K562 (cell line): ENCODE data around the gene SNX4. TPM values are rescaled to one million over a fixed set of nuclear protein-coding genes. Genes with fewer than 3 reads are reported as not detected.

ENCODE experiments used
- ARHGAP35 ChIP-seq: fragments of 450-650 bp; IDR thresholded peaks from 2 replicates; pipeline ENCODE4 v1.6.1; 2018; ENCODE audit not compliant: partially characterized antibody
- DNMT1 ChIP-seq: fragments of 450-650 bp; IDR thresholded peaks from 2 replicates; pipeline ENCODE4 v1.6.1; 2016; ENCODE audit warnings: antibody characterized with exemption, mild to moderate bottlenecking
- GABPB2 ChIP-seq: fragments of 250-450 bp; sonication (Bioruptor Pico); conservative IDR thresholded peaks from 2 replicates; pipeline ENCODE4 v1.5.1; 2021; ENCODE audit warnings: mild to moderate bottlenecking
- HDAC8 ChIP-seq: fragments of 450-650 bp; IDR thresholded peaks from 2 replicates; pipeline ENCODE4 v1.6.1; 2016; ENCODE audit warnings: mild to moderate bottlenecking, missing genetic modification characterization, moderate library complexity, missing compliant biosample characterization
- HLTF ChIP-seq: fragments of 450-650 bp; IDR thresholded peaks from 2 replicates; pipeline ENCODE4 v1.6.1; 2016
- JUN ChIP-seq, 2 experiments: sonication (generic) in 1 of 2; formaldehyde crosslinking in 1 of 2; IDR thresholded peaks; 2 replicates each; pipeline versions ENCODE4 v1.6.1 to v1.8.0; 2012 to 2022; ENCODE audit warnings: borderline replicate concordance in 2 of 2, mild to moderate bottlenecking in 2 of 2, improper control_type of control experiment in 1 of 2, low read depth in 1 of 2, low read length in 1 of 2, missing genetic modification reagents in 1 of 2
- NCOR1 ChIP-seq: fragments of 450-650 bp; IDR thresholded peaks from 2 replicates; pipeline ENCODE4 v1.6.1; 2016; ENCODE audit warnings: mild to moderate bottlenecking, moderate library complexity
- NFIX ChIP-seq: fragments of 250-450 bp; sonication (Bioruptor Pico); IDR thresholded peaks from 2 replicates; pipeline ENCODE4 v1.4.0; 2020; ENCODE audit warnings: low read depth, mild to moderate bottlenecking, moderate library complexity
- POLR2B ChIP-seq: fragments of 450-650 bp; IDR thresholded peaks from 2 replicates; pipeline ENCODE4 v1.6.1; 2018; ENCODE audit warnings: low read depth; ENCODE audit not compliant: partially characterized antibody
- RBM17 ChIP-seq: fragments of 200-400 bp; formaldehyde crosslinking; IDR thresholded peaks from 2 replicates; pipeline ENCODE4 v1.6.1; 2017; ENCODE audit warnings: low read depth, mild to moderate bottlenecking, low read length, borderline replicate concordance
- RHOXF2B ChIP-seq: fragments of 250-450 bp; sonication (Bioruptor Pico); conservative IDR thresholded peaks from 2 replicates; pipeline ENCODE4 v1.5.1; 2021
- SIX5 ChIP-seq, 2 experiments: IDR thresholded peaks; 2 replicates each; pipeline ENCODE4 v1.6.1; 2011; ENCODE audit warnings: low read length in 2 of 2, borderline replicate concordance in 1 of 2, low read depth in 1 of 2, mild to moderate bottlenecking in 1 of 2, moderate library complexity in 1 of 2; ENCODE audit not compliant: insufficient read depth in 1 of 2
- U2AF2 ChIP-seq: fragments of 200-400 bp; formaldehyde crosslinking; optimal IDR thresholded peaks from 2 replicates; pipeline ENCODE3; 2017; ENCODE audit warnings: low read depth, mild to moderate bottlenecking, low read length
- VEZF1 ChIP-seq: fragments of 200-800 bp; sonication (Bioruptor generic); IDR thresholded peaks from 2 replicates; pipeline ENCODE4 v1.6.1; 2017; ENCODE audit warnings: missing genetic modification characterization, missing compliant biosample characterization
- ZBTB49 ChIP-seq: sonication (generic); formaldehyde crosslinking; IDR thresholded peaks from 2 replicates; pipeline ENCODE4 v1.8.0; 2022; ENCODE audit warnings: missing genetic modification reagents, mild to moderate bottlenecking, borderline replicate concordance
- ZKSCAN8 ChIP-seq: fragments of 200-800 bp; sonication (Bioruptor generic); IDR thresholded peaks from 2 replicates; pipeline ENCODE4 v1.6.1; 2016; ENCODE audit warnings: missing genetic modification characterization, missing compliant biosample characterization
- ZNF121 ChIP-seq: sonication (generic); formaldehyde crosslinking; conservative IDR thresholded peaks from 2 replicates; pipeline ENCODE4 v1.8.0; 2022; ENCODE audit warnings: missing genetic modification reagents
- ZNF507 ChIP-seq: conservative IDR thresholded peaks from 2 replicates; pipeline ENCODE4 v1.6.1; 2017; ENCODE audit warnings: missing genetic modification characterization, missing compliant biosample characterization
- ZNF764 ChIP-seq: fragments of 250-450 bp; sonication (Bioruptor Pico); IDR thresholded peaks from 2 replicates; pipeline ENCODE4 v1.4.0; 2020; ENCODE audit warnings: low read depth, mild to moderate bottlenecking, moderate library complexity
- polyA plus RNA-seq, 8 experiments: library from polyadenylated mRNA; depleted of rRNA in 4 of 8; stranded (reverse) in 5 of 8; unstranded in 3 of 8; fragments of >200 nt; fragmentation: Nextera tagmentation in 2 of 8; fragmentation: Illumina TruSeq in 1 of 8; extraction: Ambion mirVana in 2 of 8; extraction: Trizol in 1 of 8; gene quantifications; 2 replicates each; pipeline versions ENCODE4 v1.2.1 to v1.2.3, GENCODE V29; 2011 to 2014; ENCODE audit warnings: inconsistent platforms in 1 of 8, missing spikeins in 1 of 8
- total RNA-seq, 7 experiments: library from RNA; depleted of rRNA in 6 of 7; stranded (reverse); fragments of >200 nt in 6 of 7; fragmentation: Illumina TruSeq in 2 of 7; extraction: Trizol in 2 of 7; gene quantifications; 2 replicates each; pipeline versions ENCODE4 v1.2.1 to v1.2.3, GENCODE V29; 2011 to 2021; ENCODE audit warnings: low replicate concordance in 1 of 7
- TF ChIP-seq, protein P1 (sequence below): sonication (generic); formaldehyde crosslinking; IDR thresholded peaks from 2 replicates; pipeline ENCODE4 v1.8.0; 2023; ENCODE audit warnings: missing genetic modification reagents, mild to moderate bottlenecking, borderline replicate concordance

Gene SNX4
- total and polyA plus RNA-seq, 9 of the 15 experiments (the other 6 are each of a cell fraction or from before 2014, with no cell fraction given) = 11.4 to 40.3 (median 30.0) TPM

DNA sequence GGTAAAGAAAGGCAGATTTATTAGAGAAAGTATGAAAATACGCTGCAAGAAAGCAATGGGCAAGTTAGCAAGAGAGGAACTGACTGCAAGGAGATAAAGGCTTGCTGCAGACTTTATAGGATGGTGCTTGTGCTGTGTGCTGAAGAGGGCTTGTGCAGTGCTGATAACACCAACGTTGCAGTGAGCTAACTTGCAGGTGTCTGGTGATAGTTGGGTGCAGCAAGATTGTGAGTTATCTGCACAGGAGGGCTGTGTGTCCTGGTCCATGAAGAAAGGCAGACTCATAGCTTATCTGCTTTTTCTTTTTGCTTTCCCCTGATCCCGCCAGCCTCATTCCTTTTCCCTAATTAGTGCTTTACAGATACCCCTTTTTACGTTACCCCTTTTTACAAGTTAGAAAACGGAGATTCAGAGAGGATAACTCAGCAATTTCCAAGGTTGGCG, 86.9 kb downstream of the SNX4 start (continued):
- TF ChIP-seq ZNF121 (no peak), NCOR1 (peak; percentile 100), VEZF1 (CRISPR knock-in tag) (peak; percentile 44), GABPB2 (no peak), ZNF507 (no peak), NFIX (CRISPR knock-in tag) (no peak), ARHGAP35 (no peak), U2AF2 (no peak), JUN (IDR thresholded peaks at IDR 0.05; ENCODE audit: borderline replicate concordance, low read depth, low read length) (0 out of 2 replicates have a peak, but pooled peaks have one; percentile 44), JUN (CRISPR knock-in tag; IDR thresholded peaks at IDR 0.05; ENCODE audit: borderline replicate concordance) (no peak), SIX5 (IDR thresholded peaks at IDR 0.05; ENCODE audit: borderline replicate concordance in 1 of 2, insufficient read depth in 1 of 2, low read depth in 1 of 2, low read length in 2 of 2) (no peak), HDAC8 (no peak), ZBTB49 (CRISPR knock-in tag) (no peak), RHOXF2B (CRISPR knock-in tag) (no peak), POLR2B (no peak), HLTF (peak; percentile 97), ZKSCAN8 (CRISPR knock-in tag) (peak; percentile 87), RBM17 (no peak), DNMT1 (no peak), ZNF764 (CRISPR knock-in tag) (no peak)
- TF ChIP-seq, protein P1, sequence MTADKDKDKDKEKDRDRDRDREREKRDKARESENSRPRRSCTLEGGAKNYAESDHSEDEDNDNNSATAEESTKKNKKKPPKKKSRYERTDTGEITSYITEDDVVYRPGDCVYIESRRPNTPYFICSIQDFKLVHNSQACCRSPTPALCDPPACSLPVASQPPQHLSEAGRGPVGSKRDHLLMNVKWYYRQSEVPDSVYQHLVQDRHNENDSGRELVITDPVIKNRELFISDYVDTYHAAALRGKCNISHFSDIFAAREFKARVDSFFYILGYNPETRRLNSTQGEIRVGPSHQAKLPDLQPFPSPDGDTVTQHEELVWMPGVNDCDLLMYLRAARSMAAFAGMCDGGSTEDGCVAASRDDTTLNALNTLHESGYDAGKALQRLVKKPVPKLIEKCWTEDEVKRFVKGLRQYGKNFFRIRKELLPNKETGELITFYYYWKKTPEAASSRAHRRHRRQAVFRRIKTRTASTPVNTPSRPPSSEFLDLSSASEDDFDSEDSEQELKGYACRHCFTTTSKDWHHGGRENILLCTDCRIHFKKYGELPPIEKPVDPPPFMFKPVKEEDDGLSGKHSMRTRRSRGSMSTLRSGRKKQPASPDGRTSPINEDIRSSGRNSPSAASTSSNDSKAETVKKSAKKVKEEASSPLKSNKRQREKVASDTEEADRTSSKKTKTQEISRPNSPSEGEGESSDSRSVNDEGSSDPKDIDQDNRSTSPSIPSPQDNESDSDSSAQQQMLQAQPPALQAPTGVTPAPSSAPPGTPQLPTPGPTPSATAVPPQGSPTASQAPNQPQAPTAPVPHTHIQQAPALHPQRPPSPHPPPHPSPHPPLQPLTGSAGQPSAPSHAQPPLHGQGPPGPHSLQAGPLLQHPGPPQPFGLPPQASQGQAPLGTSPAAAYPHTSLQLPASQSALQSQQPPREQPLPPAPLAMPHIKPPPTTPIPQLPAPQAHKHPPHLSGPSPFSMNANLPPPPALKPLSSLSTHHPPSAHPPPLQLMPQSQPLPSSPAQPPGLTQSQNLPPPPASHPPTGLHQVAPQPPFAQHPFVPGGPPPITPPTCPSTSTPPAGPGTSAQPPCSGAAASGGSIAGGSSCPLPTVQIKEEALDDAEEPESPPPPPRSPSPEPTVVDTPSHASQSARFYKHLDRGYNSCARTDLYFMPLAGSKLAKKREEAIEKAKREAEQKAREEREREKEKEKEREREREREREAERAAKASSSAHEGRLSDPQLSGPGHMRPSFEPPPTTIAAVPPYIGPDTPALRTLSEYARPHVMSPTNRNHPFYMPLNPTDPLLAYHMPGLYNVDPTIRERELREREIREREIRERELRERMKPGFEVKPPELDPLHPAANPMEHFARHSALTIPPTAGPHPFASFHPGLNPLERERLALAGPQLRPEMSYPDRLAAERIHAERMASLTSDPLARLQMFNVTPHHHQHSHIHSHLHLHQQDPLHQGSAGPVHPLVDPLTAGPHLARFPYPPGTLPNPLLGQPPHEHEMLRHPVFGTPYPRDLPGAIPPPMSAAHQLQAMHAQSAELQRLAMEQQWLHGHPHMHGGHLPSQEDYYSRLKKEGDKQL = no peak
